ENCODE data around the gene UBE2K. TPM values are rescaled to one million over a fixed set of nuclear protein-coding genes. Genes with fewer than 3 reads are reported as not detected.
A peak's percentile ranks its signal among the peaks of the same experiment; 100 is the strongest.
"Not testable (repeated sequence)": the region's sequence is repeated elsewhere in the genome, so short reads cannot be mapped to it uniquely, and the experiment has no call there.

The UBE2K gene
- total RNA-seq, 1 donor from 2014 or later = 99.4 TPM

DNA sequence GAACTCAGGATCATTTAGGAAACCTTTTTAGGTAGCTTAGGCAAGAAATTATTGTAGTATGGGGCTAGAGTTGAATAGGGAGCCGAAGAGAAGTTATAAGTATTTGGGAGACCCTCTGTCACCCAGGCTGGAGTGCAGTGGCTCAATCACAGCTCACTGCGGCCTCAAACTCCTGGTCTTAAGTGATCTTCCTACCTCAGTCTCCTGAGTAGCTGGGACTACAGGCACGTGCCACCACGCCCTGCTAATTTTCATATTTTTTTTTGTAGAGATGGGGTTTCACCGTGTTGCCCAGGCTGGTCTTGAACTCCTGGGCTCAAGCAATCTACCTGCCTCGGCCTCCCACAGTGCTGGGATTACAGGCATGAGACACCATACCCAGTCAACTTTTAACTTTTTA is 23.3 kb downstream of the UBE2K start:
- DNase-seq; H3K4me3 Mint-ChIP-seq; H3K9me3 Mint-ChIP-seq; intact Hi-C loops (cut with micrococcal nuclease); H3K27me3 Mint-ChIP-seq; H3K27ac Mint-ChIP-seq: not testable (repeated sequence)
- H3K36me3 Mint-ChIP-seq (ENCODE audit: low read depth) = peaks cover 25% of the 10 kb centered on the region
- peaks cover 31% of the 10 kb centered on the region for H3K4me1 Mint-ChIP-seq

DNA sequence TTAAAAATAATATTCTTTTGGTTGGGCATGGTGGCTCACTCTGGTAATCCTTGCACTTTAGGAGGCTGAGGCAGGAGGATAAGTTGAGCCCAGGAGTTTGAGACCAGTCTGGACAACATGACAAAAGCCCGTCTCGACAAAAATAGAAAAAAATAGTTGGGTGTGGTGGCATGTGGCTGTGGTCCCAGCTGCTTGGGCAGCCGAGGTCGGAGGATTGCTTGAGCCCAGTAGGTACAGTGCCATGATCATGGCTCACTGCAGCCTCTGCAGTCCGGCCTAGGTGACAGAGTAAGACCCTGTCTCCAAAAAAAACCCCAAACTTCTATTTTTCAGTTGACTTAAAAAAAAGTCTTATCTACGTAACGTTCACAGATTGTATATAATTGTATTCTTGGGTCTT is 23.9 kb downstream of the UBE2K start:
- no peak overlapping the region for H3K4me3 Mint-ChIP-seq
- peaks cover 31% of the 10 kb centered on the region for H3K4me1 Mint-ChIP-seq
- H3K27me3 Mint-ChIP-seq = no peaks in the 10 kb centered on the region
- H3K36me3 Mint-ChIP-seq (ENCODE audit: low read depth) = peaks cover 25% of the 10 kb centered on the region
- DNase-seq = no peak
- H3K9me3 Mint-ChIP-seq = no peaks in the 10 kb centered on the region
- no peak overlapping the region for H3K27ac Mint-ChIP-seq
- intact Hi-C loops (cut with micrococcal nuclease) = no loop called here

DNA sequence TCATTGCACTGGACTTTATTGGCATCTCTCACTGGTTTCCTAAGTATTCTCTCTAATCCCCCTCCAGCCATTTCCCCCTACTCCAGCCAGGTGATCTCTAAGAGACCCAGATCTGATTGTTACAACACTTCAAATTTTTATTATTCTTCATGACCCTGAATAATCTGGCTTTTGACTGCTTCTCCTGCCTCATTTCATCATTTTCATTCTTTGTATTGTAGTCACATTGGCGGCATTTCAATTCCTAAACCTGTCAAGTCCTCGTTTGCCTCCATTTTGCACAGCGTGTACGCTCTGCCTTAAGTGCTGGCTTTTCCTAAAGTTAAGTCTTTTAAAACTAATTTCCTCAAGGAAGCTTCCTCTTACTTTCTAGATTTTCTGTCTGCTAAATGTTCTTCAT is 31.6 kb downstream of the UBE2K start:
- Mint-ChIP-seq H3K36me3 (ENCODE audit: low read depth) (peaks cover 7% of the 10 kb centered on the region), H3K4me3 (no peak overlapping the region), H3K27ac (peak overlapping the region; percentile 8), H3K27me3 (no peaks in the 10 kb centered on the region), H3K4me1 (peaks cover 9% of the 10 kb centered on the region), H3K9me3 (no peaks in the 10 kb centered on the region)
- DNase-seq = no peak
- intact Hi-C loops (cut with micrococcal nuclease) = no loop called here

DNA sequence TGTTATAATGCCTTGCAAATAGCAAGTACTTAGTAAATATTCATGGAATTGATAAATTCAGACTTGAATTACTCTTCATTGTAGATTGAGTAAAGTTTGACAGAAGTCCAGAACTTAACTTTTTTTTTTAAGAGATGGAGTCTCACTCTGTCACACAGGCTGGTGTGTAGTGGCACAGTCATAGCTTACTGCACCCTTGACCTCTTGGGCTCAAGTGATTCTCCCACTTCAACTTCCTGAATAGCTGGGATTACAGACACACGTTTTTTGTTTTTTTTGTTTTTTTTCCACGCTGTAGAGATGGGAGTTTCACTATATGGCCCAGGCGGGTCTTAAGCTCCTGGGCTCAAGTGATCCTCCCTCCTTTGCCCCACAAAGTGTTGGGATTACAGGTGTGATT is 32.1 kb downstream of the UBE2K start:
- intact Hi-C loops (cut with micrococcal nuclease) = no loop called here
- no peak overlapping the region for H3K4me3 Mint-ChIP-seq
- H3K27me3 Mint-ChIP-seq = no peaks in the 10 kb centered on the region

DNA sequence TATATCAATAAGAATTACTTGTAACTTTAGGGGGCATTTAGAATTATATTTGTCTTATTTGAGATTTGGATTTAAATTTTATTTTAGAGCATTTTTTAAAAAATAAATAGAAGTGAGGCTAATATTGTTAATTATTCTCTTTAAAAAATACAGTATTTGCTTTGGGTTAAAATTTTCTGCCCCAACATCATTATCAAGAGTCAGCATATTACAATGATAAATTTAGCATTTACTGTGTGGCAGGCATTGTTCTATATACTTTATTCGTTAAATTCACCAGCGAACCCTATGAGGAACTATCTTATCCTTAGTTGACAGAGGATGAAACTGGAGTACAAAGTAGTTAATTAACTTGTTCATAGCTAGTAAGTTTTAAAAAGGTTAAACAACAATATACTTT is 34.0 kb downstream of the UBE2K start:
- intact Hi-C loops (cut with micrococcal nuclease) = no loop called here
- no peaks in the 10 kb centered on the region for H3K9me3 Mint-ChIP-seq
- peaks cover 11% of the 10 kb centered on the region for H3K4me1 Mint-ChIP-seq
- H3K27me3 Mint-ChIP-seq = no peaks in the 10 kb centered on the region
- no peak overlapping the region for H3K27ac Mint-ChIP-seq
- peaks cover 7% of the 10 kb centered on the region for H3K36me3 Mint-ChIP-seq (ENCODE audit: low read depth)
- H3K4me3 Mint-ChIP-seq = no peak overlapping the region
- no peak for DNase-seq

More for the DNA sequence above, 32.1 kb downstream of the UBE2K start:
- H3K4me1 Mint-ChIP-seq = peaks cover 9% of the 10 kb centered on the region
- no peaks in the 10 kb centered on the region for H3K9me3 Mint-ChIP-seq
- peaks cover 5% of the 10 kb centered on the region for H3K36me3 Mint-ChIP-seq (ENCODE audit: low read depth)
- H3K27ac Mint-ChIP-seq = no peak overlapping the region
- no peak for DNase-seq

DNA sequence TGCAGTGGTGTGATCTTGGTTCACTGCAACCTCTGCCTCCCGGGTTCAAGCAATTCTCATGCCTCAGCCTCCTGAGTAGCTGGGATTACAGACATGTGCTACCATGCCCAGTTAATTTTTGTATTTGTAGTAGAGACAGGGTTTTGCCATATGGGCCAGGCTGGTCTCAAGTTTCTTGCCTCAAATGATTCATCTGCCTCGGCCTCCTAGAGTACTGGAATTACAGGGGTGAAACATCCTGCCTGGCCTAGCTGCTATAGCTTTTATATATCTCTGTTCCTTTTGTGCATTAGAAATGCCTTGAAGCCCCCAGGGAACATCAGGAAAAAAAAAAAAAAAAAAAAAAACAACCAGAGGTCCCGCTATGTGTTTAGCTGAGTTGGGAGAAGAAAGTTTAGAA is 34.8 kb downstream of the UBE2K start:
- Mint-ChIP-seq H3K9me3 (no peaks in the 10 kb centered on the region), H3K27ac (peak overlapping the region; percentile 62), H3K36me3 (ENCODE audit: low read depth) (peaks cover 7% of the 10 kb centered on the region), H3K4me3 (no peak overlapping the region), H3K27me3 (no peaks in the 10 kb centered on the region), H3K4me1 (peaks cover 11% of the 10 kb centered on the region)
- DNase-seq = no peak
- intact Hi-C loops (cut with micrococcal nuclease) = no loop called here

DNA sequence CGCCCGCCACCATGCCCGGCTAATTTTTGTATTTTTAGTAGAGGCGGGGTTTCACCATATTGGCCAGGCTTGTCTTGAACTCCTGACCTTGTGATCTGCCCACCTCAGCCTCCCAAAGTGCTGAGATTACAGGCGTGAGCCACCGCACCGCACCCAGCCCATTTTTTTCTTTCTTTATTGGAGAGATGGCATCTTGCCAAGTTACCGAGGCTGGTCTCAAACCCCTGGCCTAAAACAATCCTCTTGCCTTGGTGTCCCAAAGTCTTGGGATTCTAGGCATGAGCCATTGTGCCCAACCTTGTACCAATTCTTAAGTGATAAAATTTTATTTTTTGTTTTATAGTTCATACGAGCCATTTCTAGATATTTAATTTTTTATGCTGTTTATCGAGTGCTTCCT is 41.7 kb downstream of the UBE2K start:
- H3K27ac Mint-ChIP-seq; H3K9me3 Mint-ChIP-seq; H3K4me1 Mint-ChIP-seq; DNase-seq; intact Hi-C loops (cut with micrococcal nuclease); H3K27me3 Mint-ChIP-seq; H3K4me3 Mint-ChIP-seq: not testable (repeated sequence)
- peaks cover 17% of the 10 kb centered on the region for H3K36me3 Mint-ChIP-seq (ENCODE audit: low read depth)

DNA sequence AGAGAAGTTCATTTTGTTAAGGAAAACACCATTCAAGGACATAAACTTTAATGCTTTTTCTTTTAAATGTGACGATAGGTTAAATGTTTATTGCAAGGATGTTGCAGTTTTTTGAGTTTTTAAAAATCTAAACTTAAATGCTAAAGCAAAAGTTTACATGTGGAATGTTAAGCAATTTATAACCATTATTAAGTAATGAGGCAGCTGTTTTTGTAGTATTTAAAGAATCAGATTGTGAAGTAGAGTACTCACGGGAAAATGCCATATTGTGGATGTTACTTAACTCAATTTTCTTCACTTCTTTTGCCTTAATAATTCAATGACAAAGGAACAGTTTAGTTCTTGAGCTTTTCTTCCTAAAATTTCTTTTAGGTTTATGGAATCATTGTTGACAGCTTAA is 43.5 kb downstream of the UBE2K start:
- Mint-ChIP-seq H3K27ac (no peak overlapping the region), H3K4me1 (peaks cover 9% of the 10 kb centered on the region), H3K36me3 (ENCODE audit: low read depth) (peaks cover 24% of the 10 kb centered on the region), H3K9me3 (no peaks in the 10 kb centered on the region), H3K4me3 (no peak overlapping the region), H3K27me3 (no peaks in the 10 kb centered on the region)
- no peak for DNase-seq
- intact Hi-C loops (cut with micrococcal nuclease) = no loop called here

DNA sequence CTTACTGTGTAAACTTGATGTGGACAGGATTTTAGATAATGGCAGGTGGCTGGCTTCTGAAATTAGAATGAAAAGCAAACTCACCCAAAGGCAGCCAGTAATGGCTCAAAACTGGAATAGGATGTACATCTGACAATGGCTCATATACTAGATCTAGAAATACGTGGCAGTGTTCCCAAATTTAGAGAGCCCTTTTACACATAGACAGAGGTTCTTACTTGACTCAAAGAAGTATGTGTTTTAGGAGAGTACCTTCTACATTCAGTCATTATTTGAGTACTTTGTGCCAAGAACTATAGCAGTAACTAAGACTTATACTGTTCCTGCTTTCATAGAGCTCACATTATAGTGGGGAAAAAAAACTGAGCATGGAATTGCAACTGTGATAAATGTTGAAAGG is 48.0 kb downstream of the UBE2K start:
- Mint-ChIP-seq H3K9me3 (no peaks in the 10 kb centered on the region), H3K27me3 (no peaks in the 10 kb centered on the region), H3K27ac (no peak overlapping the region), H3K4me3 (no peak overlapping the region), H3K4me1 (peaks cover 11% of the 10 kb centered on the region), H3K36me3 (ENCODE audit: low read depth) (peaks cover 34% of the 10 kb centered on the region)
- DNase-seq = no peak
- intact Hi-C loops (cut with micrococcal nuclease) = no loop called here

DNA sequence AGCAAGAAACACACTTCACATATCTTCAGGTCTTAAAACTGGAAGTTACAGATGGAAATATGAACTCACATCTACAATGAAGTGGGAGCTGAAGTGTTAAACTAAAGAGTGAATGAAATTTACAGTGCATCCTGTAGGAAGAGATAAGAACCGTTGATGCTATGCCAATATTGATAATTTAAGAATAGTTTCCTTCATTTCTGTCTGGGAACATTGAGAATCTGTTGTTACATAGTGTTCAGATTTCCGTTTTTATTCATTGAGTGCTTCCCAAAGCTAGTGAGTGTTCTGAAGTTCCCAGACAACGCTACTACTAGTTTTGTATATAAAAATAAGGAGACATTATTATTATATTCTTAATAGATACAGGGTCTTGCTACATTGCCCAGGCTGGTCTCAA is 52.3 kb downstream of the UBE2K start:
- Mint-ChIP-seq H3K4me3 (no peak overlapping the region), H3K4me1 (peaks cover 22% of the 10 kb centered on the region), H3K27me3 (no peaks in the 10 kb centered on the region), H3K36me3 (ENCODE audit: low read depth) (peaks cover 41% of the 10 kb centered on the region), H3K27ac (no peak overlapping the region), H3K9me3 (no peaks in the 10 kb centered on the region)
- intact Hi-C loops (cut with micrococcal nuclease) = no loop called here
- DNase-seq = no peak

DNA sequence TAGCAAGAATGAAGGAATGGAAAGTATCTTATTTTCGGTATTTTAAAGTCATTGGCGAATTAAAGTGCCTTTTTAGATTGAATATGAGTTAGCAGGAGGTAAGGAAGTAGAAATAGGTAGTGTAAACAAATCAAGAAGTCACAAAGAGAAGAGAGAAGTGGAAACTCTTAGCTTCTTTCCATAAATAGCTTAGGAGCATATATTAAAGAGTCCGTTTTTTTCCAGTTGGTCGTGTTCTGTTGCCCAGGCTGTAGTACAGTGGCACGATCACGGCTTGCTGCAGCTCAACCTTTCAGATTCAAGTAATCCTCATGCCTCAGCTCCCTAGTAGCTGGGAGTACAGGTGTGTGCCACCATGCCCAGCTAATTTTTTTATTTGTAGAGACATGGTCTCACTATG is 56.4 kb downstream of the UBE2K start:
- intact Hi-C loops (cut with micrococcal nuclease) = no loop called here
- no peak for DNase-seq
- Mint-ChIP-seq H3K4me1 (peaks cover 12% of the 10 kb centered on the region), H3K27ac (no peak overlapping the region), H3K36me3 (ENCODE audit: low read depth) (peaks cover 41% of the 10 kb centered on the region), H3K27me3 (no peaks in the 10 kb centered on the region), H3K9me3 (no peaks in the 10 kb centered on the region), H3K4me3 (no peak overlapping the region)

DNA sequence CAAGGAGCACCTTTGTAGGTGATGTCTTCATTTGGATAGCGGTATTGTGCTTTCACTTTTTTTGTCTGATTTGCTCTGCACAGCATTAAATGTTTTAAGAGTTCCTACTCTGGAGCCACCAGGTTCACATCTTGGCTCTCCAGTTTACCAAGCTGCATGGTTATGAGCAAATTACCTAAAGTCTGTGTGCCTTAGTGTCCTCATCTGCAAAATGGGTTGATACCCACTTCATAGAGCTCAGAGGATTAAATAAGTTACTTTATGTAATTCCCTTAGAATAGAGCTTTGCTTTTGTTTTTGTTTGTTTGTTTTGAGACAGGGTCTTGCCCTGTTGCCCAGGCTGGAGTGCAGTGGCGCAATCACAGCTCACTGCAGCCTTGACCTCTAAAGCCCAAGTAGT is 58.2 kb downstream of the UBE2K start:
- DNase-seq = no peak
- Mint-ChIP-seq H3K4me1 (peaks cover 13% of the 10 kb centered on the region), H3K36me3 (ENCODE audit: low read depth) (peaks cover 43% of the 10 kb centered on the region), H3K27me3 (no peaks in the 10 kb centered on the region), H3K27ac (no peak overlapping the region), H3K4me3 (no peak overlapping the region), H3K9me3 (no peaks in the 10 kb centered on the region)
- intact Hi-C loops (cut with micrococcal nuclease) = no loop called here

DNA sequence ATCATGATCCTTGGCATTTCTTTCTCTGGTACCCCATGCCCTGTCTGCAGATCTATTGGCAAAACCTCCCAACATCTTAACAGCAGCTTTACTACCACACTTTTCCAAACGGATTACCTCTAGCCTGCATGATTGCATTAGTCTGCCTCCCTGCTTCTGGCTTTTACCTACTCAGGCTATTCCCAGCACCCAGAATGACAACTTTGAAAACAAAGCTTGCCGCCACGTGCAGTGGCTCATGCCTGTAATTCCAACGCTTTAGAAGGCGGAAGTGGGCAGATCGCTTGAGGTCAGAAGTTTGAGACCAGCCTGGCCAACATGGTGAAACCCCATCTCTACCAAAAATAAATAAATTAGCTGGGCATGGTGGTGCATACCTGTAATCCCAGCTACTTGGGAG is 60.2 kb downstream of the UBE2K start:
- no peak for DNase-seq
- Mint-ChIP-seq H3K4me1 (peaks cover 10% of the 10 kb centered on the region), H3K4me3 (no peak overlapping the region), H3K36me3 (ENCODE audit: low read depth) (peaks cover 47% of the 10 kb centered on the region), H3K27ac (no peak overlapping the region), H3K9me3 (no peaks in the 10 kb centered on the region), H3K27me3 (no peaks in the 10 kb centered on the region)
- intact Hi-C loops (cut with micrococcal nuclease) = no loop called here

DNA sequence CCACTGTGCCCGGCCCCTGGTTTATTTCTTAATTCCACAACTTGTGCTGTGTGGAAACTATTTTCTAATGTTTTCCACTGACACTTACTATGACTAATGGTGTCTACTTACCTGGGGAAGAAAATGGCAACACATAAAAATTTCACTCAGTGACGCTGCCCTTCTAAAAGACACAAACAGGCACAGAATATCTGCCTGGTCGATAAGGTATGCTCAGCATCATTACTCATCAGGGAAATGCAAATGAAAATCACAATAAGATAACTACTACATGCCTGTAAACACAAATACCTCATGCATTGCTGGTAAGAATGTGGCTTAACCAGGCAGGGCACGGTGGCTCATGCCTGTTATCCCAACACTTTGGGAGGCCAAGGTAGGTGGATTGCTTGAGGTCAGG is 61.6 kb downstream of the UBE2K start:
- H3K4me1 Mint-ChIP-seq = peaks cover 3% of the 10 kb centered on the region
- peaks cover 47% of the 10 kb centered on the region for H3K36me3 Mint-ChIP-seq (ENCODE audit: low read depth)
- no peaks in the 10 kb centered on the region for H3K9me3 Mint-ChIP-seq
- no peaks in the 10 kb centered on the region for H3K27me3 Mint-ChIP-seq
- no peak overlapping the region for H3K27ac Mint-ChIP-seq
- no peak for DNase-seq
- intact Hi-C loops (cut with micrococcal nuclease) = no loop called here
- no peak overlapping the region for H3K4me3 Mint-ChIP-seq

DNA sequence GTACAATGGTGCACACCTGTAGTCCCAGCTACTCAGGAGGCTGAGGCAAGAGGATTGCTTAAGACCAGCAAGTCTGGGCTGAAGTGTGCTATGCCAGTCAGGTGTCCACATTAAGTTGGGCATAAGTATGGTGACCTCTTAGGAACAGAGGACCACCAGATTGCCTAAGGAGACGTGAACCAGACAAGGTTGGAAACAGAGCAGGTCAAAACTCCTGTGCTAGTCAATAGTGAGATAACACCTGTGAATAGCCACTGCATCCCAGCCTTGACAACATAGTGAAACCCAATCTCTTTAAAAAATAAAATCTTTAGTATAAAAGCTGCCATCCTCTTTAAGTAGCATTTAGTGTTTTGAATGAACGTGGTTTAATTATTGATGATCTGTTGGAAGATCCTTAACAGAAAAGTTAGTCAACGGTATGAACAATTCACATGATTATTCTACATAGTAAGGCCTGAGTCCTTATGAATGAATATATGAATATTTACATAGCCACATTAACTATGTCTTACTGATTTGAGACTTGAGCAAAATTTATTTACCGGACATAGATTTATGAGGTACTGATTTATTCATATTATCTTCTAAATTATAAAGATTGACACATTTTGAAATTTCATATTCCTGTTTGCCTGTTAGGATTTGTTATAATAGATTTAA is 63.2 kb downstream of the UBE2K start:
- DNase-seq = no peak

More for the DNA sequence above, 63.2 kb downstream of the UBE2K start:
- Mint-ChIP-seq H3K9me3 (no peaks in the 10 kb centered on the region), H3K27me3 (no peaks in the 10 kb centered on the region), H3K27ac (no peak overlapping the region), H3K4me3 (no peak overlapping the region), H3K36me3 (ENCODE audit: low read depth) (peaks cover 47% of the 10 kb centered on the region), H3K4me1 (peaks cover 1% of the 10 kb centered on the region)
- intact Hi-C loops (cut with micrococcal nuclease) = no loop called here

Measured in activated CD4-positive, alpha-beta T cell treated with anti-CD3 and anti-CD28 coated beads, Interleukin-2, amount 10 ng/mL, durations not matched to agents 24 days and 14 days (primary cell).